Measurements from ENCODE around the gene PDP2.

The PDP2 gene

DNA sequence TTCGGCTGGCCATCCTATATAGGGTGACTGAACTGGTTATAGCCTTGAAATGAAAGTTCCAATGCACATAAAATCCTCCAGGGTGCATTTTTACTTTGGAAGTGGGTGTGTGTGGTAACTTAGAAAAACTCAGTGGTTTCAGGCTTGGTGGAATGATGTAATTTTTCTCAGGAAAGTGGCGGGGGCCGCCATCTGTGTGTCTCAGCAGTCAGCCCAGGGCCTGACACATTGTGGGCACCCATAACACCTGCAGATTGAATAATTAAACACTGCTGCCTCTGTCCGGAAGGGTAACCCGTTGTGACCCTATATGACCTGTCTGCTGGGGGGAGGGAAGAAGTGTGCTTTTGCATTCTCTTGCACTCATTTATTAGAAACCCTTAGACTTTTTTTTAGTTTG lies 2.2 kb upstream of the PDP2 start:
- ATAC-seq: no peak

DNA sequence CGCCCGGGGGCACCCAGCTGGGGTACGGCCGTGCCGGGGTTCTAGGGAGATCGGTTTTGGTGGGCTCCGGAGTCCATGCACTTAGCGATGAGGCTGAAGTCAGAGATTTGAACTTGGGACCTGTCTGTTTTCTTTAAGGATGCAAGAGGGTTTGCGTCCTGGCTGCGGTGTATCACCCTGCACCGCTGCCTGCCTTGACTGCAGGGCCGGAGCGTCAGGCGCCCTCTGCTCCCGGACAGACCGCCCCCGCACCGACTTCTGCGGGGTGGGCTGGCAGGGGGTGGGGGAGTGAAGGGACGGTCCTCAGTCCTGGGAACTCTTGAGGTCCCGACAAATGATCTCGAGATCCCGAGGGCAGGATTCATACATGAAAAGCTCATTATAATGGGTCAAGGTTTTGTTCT lies 701 bp downstream of the PDP2 start:
- peak; percentile 42 for ATAC-seq
- TF ChIP-seq ISL1 (CRISPR knock-in tag; IDR thresholded peaks at IDR 0.05) (no peak), ZC3H10 (CRISPR knock-in tag; IDR thresholded peaks at IDR 0.05) (no peak), ZFP30 (CRISPR knock-in tag; IDR thresholded peaks at IDR 0.05) (no peak)
- TF ChIP-seq, protein P1, sequence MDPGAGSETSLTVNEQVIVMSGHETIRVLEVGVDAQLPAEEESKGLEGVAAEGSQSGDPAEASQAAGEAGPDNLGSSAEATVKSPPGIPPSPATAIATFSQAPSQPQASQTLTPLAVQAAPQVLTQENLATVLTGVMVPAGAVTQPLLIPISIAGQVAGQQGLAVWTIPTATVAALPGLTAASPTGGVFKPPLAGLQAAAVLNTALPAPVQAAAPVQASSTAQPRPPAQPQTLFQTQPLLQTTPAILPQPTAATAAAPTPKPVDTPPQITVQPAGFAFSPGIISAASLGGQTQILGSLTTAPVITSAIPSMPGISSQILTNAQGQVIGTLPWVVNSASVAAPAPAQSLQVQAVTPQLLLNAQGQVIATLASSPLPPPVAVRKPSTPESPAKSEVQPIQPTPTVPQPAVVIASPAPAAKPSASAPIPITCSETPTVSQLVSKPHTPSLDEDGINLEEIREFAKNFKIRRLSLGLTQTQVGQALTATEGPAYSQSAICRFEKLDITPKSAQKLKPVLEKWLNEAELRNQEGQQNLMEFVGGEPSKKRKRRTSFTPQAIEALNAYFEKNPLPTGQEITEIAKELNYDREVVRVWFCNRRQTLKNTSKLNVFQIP (CRISPR knock-in tag; IDR thresholded peaks at IDR 0.05; ENCODE audit: borderline replicate concordance, low read depth): no peak

More for the DNA sequence above, 2.2 kb upstream of the PDP2 start:
- TF ChIP-seq RARB (CRISPR knock-in tag; IDR thresholded peaks at IDR 0.05) (no peak), PPARA (CRISPR knock-in tag; IDR thresholded peaks at IDR 0.05; ENCODE audit: borderline replicate concordance) (no peak), ESRRG (CRISPR knock-in tag; IDR thresholded peaks at IDR 0.05) (no peak), ZFP3 (CRISPR knock-in tag; IDR thresholded peaks at IDR 0.05) (no peak)
- TF ChIP-seq, protein P1 (CRISPR knock-in tag; IDR thresholded peaks at IDR 0.05; ENCODE audit: borderline replicate concordance, low read depth): no peak

DNA sequence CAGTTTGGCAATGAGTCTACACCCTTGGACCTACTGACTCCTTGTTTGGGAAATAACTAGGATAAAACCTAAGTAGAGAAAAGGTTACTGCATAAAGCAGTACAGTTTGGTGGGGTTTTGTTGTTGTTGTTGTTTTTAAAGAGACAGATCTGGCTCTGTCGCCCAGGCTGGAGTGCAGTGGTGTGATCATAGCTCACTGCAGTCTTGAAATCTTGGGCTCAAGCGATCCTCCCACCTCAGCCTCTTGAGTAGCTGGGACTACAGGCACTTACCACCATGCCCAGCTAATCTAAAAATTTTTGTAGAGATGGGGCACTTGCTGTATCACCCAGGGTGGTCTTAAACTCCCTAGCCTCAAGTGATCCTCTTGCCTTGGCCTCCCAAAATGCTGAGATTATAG lies 1.2 kb downstream of the PDP2 start:
- no peak for ATAC-seq
- TF ChIP-seq, protein P1 (CRISPR knock-in tag; IDR thresholded peaks at IDR 0.05; ENCODE audit: borderline replicate concordance, low read depth): no peak
- TF ChIP-seq ESRRG (CRISPR knock-in tag; IDR thresholded peaks at IDR 0.05) (no peak), ZNF565 (CRISPR knock-in tag; conservative IDR thresholded peaks at IDR 0.05; ENCODE audit: low read depth) (no peak), ZFP30 (CRISPR knock-in tag; IDR thresholded peaks at IDR 0.05) (no peak), RARB (CRISPR knock-in tag; IDR thresholded peaks at IDR 0.05) (no peak), GLIS3 (CRISPR knock-in tag; IDR thresholded peaks at IDR 0.05) (no peak)
- TF ChIP-seq, protein P2, sequence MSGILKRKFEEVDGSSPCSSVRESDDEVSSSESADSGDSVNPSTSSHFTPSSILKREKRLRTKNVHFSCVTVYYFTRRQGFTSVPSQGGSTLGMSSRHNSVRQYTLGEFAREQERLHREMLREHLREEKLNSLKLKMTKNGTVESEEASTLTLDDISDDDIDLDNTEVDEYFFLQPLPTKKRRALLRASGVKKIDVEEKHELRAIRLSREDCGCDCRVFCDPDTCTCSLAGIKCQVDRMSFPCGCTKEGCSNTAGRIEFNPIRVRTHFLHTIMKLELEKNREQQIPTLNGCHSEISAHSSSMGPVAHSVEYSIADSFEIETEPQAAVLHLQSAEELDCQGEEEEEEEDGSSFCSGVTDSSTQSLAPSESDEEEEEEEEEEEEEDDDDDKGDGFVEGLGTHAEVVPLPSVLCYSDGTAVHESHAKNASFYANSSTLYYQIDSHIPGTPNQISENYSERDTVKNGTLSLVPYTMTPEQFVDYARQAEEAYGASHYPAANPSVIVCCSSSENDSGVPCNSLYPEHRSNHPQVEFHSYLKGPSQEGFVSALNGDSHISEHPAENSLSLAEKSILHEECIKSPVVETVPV (CRISPR knock-in tag; IDR thresholded peaks at IDR 0.05): no peak

DNA sequence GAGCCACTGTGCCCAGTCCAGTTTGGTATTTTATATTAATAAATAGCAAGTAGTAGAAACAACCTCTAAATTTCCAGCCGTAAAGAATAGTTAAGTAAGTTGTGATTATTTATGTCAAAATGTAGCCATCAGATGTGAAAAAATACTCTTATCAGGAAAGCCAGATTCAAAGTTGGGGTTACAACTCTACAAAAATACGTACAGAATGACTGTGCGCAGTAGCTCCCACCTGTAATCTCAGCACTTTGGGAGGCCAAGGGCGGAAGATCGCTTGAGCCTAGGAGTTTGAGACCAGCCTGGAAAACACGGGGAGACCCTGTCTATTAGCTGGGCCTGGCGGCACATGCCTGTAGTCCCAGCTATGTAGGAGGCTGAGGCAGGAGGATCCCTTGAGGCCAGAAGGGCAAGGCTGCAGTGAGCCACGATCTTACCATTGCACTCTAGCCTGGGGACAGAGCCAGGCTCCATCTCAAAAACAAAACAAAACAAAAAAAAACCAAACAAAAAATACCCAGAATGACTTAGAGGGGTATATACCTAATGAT lies 1.7 kb downstream of the PDP2 start:
- no peak for ATAC-seq
- TF ChIP-seq CSDC2 (CRISPR knock-in tag; IDR thresholded peaks at IDR 0.05) (no peak), BACH2 (CRISPR knock-in tag; IDR thresholded peaks at IDR 0.05; ENCODE audit: borderline replicate concordance) (no peak), ZNF70 (CRISPR knock-in tag; IDR thresholded peaks at IDR 0.05) (no peak), ISL1 (CRISPR knock-in tag; IDR thresholded peaks at IDR 0.05) (no peak), ZFP30 (CRISPR knock-in tag; IDR thresholded peaks at IDR 0.05) (no peak), ARNTL (CRISPR knock-in tag; IDR thresholded peaks at IDR 0.05; ENCODE audit: borderline replicate concordance, low read depth) (no peak), ESRRG (CRISPR knock-in tag; IDR thresholded peaks at IDR 0.05) (no peak), SNAI2 (CRISPR knock-in tag; IDR thresholded peaks at IDR 0.05) (no peak), ZC3H10 (CRISPR knock-in tag; IDR thresholded peaks at IDR 0.05) (no peak), ZNF565 (CRISPR knock-in tag; conservative IDR thresholded peaks at IDR 0.05; ENCODE audit: low read depth) (no peak)
- TF ChIP-seq, protein P3, sequence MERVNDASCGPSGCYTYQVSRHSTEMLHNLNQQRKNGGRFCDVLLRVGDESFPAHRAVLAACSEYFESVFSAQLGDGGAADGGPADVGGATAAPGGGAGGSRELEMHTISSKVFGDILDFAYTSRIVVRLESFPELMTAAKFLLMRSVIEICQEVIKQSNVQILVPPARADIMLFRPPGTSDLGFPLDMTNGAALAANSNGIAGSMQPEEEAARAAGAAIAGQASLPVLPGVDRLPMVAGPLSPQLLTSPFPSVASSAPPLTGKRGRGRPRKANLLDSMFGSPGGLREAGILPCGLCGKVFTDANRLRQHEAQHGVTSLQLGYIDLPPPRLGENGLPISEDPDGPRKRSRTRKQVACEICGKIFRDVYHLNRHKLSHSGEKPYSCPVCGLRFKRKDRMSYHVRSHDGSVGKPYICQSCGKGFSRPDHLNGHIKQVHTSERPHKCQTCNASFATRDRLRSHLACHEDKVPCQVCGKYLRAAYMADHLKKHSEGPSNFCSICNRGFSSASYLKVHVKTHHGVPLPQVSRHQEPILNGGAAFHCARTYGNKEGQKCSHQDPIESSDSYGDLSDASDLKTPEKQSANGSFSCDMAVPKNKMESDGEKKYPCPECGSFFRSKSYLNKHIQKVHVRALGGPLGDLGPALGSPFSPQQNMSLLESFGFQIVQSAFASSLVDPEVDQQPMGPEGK (CRISPR knock-in tag; IDR thresholded peaks at IDR 0.05; ENCODE audit: borderline replicate concordance): no peak
- TF ChIP-seq, protein P4, sequence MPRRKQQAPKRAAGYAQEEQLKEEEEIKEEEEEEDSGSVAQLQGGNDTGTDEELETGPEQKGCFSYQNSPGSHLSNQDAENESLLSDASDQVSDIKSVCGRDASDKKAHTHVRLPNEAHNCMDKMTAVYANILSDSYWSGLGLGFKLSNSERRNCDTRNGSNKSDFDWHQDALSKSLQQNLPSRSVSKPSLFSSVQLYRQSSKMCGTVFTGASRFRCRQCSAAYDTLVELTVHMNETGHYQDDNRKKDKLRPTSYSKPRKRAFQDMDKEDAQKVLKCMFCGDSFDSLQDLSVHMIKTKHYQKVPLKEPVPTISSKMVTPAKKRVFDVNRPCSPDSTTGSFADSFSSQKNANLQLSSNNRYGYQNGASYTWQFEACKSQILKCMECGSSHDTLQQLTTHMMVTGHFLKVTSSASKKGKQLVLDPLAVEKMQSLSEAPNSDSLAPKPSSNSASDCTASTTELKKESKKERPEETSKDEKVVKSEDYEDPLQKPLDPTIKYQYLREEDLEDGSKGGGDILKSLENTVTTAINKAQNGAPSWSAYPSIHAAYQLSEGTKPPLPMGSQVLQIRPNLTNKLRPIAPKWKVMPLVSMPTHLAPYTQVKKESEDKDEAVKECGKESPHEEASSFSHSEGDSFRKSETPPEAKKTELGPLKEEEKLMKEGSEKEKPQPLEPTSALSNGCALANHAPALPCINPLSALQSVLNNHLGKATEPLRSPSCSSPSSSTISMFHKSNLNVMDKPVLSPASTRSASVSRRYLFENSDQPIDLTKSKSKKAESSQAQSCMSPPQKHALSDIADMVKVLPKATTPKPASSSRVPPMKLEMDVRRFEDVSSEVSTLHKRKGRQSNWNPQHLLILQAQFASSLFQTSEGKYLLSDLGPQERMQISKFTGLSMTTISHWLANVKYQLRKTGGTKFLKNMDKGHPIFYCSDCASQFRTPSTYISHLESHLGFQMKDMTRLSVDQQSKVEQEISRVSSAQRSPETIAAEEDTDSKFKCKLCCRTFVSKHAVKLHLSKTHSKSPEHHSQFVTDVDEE (CRISPR knock-in tag; IDR thresholded peaks at IDR 0.05): no peak
- TF ChIP-seq, protein P1 (CRISPR knock-in tag; IDR thresholded peaks at IDR 0.05; ENCODE audit: borderline replicate concordance, low read depth): no peak
- TF ChIP-seq, protein P5, sequence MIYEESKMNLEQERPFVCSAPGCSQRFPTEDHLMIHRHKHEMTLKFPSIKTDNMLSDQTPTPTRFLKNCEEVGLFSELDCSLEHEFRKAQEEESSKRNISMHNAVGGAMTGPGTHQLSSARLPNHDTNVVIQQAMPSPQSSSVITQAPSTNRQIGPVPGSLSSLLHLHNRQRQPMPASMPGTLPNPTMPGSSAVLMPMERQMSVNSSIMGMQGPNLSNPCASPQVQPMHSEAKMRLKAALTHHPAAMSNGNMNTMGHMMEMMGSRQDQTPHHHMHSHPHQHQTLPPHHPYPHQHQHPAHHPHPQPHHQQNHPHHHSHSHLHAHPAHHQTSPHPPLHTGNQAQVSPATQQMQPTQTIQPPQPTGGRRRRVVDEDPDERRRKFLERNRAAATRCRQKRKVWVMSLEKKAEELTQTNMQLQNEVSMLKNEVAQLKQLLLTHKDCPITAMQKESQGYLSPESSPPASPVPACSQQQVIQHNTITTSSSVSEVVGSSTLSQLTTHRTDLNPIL (CRISPR knock-in tag; IDR thresholded peaks at IDR 0.05; ENCODE audit: low read depth): no peak

All from SK-N-SH treated with all-trans-retinoic acid at 6 μM for 48 hours (cell line).